WI38 (cell line): Measurements from ENCODE around the gene PRR5.

Source experiments
- H3K4me3 ChIP-seq: 2 replicates; pipeline ENCODE4 v1.5.1; 2011; ENCODE audit warnings: low read depth, mild to moderate bottlenecking, control low read depth, low read length
- CTCF ChIP-seq: IDR thresholded peaks from 2 replicates; pipeline ENCODE4 v1.5.1; 2012; ENCODE audit warnings: low read depth, mild to moderate bottlenecking, control low read depth, low read length

The PRR5 gene

GRCh38 chr22:44661659-44662569, 40.1 kb upstream of the PRR5 start:
- H3K4me3 ChIP-seq = no peak overlapping the region
- no peak for TF ChIP-seq CTCF

GRCh38 chr22:44663256-44663999, 38.6 kb upstream of the PRR5 start:
- H3K4me3 ChIP-seq = no peak overlapping the region

GRCh38 chr22:44664149-44664548, 37.9 kb upstream of the PRR5 start:
- no peak overlapping the region for H3K4me3 ChIP-seq
- TF ChIP-seq CTCF = no peak

More at GRCh38 chr22:44663256-44663999, 38.6 kb upstream of the PRR5 start:
- TF ChIP-seq CTCF = no peak

- no peak for TF ChIP-seq CTCF
- H3K4me3 ChIP-seq = no peak overlapping the region
These were observed 36.9 kb upstream of the PRR5 start for GRCh38 chr22:44665115-44665514.

- H3K4me3 ChIP-seq = no peak overlapping the region
- no peak for TF ChIP-seq CTCF
These were observed 35.8 kb upstream of the PRR5 start for GRCh38 chr22:44666207-44666585.

GRCh38 chr22:44667276-44667675, 34.7 kb upstream of the PRR5 start:
- no peak for TF ChIP-seq CTCF
- no peak overlapping the region for H3K4me3 ChIP-seq

DNA sequence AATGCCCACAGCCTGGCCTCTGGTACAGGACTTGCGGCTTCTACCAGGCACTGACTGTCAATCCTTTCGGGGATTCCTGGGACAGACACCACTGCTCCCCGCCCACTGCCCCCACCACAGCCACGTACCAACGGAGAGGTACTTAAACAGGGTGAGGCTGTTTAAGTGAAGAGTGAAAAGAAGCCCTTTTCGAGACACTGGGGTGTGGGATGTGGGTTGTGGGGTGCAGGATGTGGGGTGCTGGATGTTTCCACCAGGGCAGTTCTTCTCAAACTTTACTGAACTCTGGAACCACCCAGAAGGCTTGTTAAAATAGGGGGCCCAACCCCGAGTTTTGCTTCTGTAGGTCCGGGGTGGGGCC, 34.2 kb upstream of the PRR5 start:
- H3K4me3 ChIP-seq = peak overlapping the region; percentile 38
- TF ChIP-seq CTCF = no peak
